GM19328 (cell line): ENCODE data around the gene CACNA2D3.
"Not testable (repeated sequence)": the region's sequence is repeated elsewhere in the genome, so short reads cannot be mapped to it uniquely, and the experiment has no call there.

Source experiments
- ATAC-seq: cut with Tn5 transposase; IDR thresholded peaks from one replicate; pipeline ENCODE4 v1.9.1; 2021; ENCODE audit warnings: mild to moderate bottlenecking, moderate library complexity; ENCODE audit not compliant: unreplicated experiment

Gene CACNA2D3

DNA sequence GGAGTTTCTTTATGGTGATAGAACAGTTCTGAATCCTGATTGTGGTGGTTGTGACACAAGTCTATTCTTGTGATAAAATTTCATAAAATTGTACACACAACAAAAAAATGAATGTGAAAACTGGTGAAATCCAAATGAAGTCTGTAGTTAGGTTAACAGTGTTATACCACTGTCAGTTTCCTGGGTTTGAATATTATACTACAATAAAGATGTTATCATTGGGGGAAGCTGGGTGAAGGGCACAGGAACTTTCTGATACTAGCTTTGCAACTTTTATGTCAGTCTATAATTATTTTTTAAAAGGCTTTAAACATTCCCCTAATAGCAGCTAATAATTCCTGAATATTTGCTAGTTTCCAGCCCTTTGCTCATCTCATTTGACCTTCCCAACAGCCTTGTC is 485.7 kb downstream of the CACNA2D3 start:
- no peak for ATAC-seq

DNA sequence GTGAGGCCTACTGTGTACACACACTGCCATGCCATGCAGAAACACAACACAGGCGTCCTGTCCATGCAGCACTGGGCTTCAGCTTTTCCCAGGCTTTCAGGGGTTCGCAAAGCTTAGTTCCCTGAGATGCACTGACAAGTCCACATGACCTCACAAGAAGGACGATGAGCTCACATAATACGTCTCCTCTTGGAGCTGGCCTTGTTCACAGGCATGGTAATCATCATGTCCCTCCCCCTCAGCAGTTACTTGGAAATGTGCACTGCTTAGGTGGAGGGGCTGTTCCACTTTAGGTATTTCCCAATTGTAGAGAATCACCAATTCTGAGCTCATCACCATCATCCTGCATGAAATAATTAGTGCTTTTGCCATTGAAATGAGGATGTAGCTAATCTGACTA is 496.7 kb downstream of the CACNA2D3 start:
- ATAC-seq: no peak

DNA sequence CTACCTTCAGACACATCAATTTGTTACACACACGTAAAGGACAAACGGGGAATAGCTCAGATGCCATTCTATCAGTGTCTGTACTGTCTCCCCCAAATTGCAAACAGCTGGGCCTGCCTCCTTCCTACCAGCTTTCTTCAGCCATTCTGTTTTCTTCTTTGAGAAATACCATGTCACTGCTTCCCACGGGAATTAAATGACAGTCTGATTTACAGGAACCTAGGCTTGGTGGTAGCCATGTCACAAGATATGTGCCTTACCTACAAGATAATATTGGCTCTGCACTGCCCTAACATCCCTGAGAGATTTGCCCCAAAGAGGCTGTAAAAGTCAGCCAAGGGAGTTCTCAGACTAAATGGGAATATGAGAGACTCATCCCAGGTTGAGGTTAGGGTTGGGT is 497.2 kb downstream of the CACNA2D3 start:
- ATAC-seq: no peak

DNA sequence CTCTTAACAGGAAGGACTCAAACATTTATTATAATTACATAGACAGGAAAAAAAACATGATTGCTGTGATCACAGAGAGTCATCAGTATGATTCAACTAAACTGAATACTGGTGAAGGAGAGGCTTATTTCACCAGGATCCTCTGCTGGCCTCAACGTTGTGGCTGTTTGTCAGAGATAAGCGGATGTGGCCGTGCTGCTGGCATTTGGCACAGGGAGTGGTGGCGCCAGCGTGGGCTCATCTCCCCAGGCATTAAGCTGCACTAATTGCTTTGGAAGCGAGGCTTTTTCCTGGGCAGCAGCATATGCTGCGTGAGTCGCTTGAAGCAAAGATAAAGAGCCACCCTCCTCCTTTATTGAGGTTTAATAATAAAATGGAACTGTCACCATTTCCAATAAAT is 498.8 kb downstream of the CACNA2D3 start:
- ATAC-seq: no peak

DNA sequence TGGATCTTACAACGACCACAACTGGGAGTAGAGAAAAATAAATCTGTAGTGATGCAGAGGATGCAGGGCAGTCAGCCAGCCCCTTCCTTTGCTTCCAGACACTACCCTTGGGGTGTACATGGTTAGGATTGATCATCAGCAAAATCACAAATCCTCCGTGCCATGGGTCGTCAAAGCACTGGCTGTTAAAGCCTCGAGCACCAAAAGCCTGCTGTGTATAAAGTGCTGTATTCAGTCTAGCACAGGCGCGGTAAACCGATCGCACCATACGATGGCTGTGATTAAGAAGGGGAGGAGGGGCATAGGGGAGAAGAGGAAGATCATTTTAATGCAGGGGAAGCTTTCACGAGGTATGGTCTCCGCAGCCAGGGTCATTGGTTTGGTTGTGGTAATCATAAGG is 500.3 kb downstream of the CACNA2D3 start:
- no peak for ATAC-seq

DNA sequence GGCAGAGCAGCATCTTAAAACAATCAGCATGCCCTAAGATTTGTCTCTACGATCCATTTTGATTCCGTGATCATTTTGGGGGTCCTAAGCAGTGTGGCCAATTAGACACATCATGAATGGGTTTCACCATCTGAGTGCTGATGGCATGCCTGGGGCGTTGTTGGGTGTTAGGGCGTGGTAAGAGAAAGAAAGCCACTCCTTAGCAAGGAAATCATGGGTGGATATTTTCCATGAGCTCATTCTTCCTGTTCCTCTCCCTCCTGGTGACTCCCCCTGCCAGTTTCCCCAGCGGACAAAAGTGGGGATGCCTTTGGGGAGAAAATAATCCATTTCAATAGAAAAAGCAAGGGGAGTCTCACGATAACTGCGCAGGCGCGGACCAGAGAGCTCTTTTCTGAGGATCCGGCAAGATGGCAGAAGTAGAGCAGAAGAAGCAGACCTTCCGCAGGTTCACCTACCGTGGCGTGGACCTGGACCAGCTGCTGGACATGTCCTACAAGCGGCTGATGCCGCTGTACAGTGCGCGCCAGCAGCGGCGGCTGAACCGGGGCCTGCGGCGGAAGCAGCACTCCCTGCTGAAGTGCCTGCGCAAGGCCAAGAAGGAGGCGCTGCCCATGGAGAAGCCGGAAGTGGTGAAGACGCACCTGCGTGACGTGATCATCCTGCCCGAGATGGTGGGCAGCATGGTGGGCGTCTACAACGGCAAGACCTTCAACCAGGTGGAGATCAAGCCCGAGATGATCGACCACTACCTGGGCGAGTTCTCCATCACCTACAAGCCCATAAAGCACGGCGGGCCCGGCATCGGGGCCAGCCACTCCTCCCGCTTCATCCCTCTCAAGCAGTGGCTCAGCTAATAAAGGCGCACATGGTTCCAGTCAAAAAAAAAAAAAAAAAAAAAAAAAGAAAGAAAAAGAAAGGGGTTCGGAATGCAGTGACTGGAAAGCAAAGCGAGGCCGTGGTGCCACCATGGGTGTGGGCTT is 503.7 kb downstream of the CACNA2D3 start:
- ATAC-seq: no peak

DNA sequence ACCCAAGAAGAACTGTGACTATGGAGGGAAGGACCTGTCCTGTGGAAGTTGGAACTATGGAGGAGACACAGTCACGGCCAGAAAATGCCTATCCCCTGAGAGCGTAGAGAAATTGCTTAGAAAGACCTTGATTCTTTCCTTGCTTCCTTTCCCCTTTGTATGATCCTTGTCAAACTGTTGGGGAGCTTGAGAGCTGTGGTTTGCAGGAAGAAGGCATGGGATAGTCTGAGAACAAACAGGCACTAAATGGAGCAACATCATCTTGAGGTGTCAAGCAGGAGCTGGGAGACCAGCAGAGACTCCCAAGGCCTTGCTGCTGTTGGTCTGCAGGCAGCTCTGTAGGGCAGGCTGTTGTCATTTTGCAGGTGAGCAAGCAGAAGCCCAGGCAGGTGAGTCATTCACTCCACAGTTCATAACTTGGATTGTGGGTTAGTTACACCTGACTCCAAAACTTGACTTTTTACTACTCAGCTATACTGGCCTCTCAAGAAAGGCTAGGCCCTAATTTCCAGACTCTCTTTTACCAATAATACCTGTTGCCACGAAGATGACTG is 506.6 kb downstream of the CACNA2D3 start:
- ATAC-seq: no peak

DNA sequence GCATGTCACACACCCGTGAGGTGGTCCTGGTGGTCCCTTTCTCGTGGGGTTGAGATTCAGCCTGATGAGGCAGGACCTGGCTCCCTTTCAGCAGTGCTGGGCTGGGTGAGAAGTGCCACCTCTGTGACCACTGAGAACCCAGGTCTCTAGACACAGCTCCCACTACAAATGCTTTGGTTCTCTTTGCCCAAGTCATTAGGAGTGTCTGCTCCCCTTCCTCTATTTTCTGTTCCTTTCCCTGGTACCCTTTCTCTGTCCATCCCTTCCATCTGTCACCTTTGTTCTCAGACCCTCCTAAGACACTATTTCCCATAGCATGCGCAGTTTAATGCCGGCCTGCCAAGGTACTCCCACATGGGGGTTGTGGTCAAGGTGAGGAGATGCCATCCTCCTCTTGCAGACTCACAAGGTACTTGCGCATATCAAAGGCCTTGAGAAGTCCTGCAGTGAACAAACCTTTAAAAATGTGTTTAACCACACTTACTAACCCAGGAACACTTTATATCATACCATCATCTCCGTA is 507.8 kb downstream of the CACNA2D3 start:
- ATAC-seq: no peak

DNA sequence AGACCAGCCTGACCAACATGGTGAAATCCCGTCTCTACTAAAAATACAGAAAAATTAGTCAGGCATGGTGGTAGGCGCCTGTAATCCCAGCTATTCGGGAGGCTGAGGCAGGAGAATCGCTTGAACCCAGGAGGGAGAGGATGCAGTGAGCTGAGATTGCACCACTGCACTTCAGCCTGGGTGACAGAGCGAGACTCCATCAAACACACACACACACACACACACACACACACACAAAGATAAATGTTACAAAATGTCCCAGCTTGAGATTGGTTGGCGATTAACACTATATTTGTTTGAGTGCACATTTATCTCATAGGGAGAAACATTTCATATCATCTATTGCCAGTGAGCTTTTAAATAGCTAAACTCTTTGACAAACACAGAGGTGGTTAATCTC is 508.6 kb downstream of the CACNA2D3 start:
- not testable (repeated sequence) for ATAC-seq

DNA sequence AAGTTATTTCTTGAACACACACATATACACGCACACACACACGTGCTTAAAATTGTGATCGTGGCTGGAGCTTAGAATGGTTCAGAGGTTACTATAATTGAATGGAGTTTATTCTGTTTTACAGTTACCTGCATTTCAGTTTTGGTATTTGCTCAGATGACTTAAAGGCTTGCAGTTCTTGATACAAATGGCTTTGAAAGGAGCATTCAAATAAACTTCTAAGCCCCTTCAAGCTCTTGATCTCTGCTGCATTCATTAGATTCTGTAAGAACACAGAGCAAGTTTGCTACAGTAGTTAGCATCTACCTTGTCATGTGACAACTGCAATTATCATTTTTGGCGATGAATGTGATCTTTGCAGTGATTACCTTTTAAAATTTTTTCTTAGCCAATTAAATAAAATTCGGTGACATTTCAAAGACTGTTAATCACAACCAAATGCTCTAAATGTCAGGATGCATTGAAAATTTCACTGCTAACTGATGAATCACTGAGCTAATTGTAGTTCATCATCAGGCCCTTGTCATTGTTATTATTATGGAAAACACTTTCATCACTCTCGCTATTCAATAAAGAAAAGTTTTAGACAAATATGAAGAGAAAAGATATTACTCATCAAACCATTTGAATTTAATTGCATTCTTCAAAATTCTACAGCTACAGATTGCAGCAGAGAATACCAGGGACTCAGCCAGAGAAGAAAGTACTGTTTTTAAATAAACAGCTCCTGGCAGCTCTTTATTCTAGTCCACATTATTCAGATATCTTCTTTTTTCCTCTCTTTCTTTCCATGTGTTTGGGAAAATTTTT is 509.4 kb downstream of the CACNA2D3 start:
- ATAC-seq: no peak

DNA sequence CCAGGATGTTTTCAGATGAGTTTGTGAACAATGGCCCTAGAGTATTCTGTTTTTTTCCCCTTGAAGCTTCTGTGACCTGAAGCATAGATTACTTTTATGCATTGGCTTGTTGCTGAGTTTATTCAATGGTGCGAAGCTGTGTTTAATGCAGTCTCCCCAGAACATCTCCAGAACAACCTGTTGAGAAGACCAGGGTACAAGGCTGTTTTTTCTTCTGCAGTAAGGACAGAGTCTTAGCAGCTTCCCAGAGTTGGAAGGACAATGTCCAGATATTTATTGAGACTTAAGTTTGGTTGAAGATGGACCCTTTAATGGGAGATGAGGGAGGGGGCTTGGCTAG is 509.9 kb downstream of the CACNA2D3 start:
- no peak for ATAC-seq

DNA sequence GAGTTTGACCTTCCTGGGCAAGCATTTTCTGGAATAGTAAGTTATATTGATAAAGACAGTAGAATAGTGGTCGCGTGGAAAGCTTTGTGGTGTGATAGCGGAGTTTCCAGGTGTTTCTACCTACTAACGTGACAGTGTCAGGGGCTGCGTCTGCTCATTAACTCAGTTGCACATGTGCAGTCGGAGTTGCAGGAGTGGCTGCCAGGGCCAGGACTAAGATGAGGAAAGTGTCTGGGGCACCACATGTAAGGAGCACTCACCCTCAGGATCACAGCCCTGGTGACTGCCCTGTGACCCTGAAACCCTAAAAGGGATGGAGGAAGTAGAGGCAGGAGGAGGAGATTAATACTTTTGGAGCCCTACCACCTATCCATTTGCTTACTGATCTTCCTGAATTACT is 510.5 kb downstream of the CACNA2D3 start:
- ATAC-seq: no peak

DNA sequence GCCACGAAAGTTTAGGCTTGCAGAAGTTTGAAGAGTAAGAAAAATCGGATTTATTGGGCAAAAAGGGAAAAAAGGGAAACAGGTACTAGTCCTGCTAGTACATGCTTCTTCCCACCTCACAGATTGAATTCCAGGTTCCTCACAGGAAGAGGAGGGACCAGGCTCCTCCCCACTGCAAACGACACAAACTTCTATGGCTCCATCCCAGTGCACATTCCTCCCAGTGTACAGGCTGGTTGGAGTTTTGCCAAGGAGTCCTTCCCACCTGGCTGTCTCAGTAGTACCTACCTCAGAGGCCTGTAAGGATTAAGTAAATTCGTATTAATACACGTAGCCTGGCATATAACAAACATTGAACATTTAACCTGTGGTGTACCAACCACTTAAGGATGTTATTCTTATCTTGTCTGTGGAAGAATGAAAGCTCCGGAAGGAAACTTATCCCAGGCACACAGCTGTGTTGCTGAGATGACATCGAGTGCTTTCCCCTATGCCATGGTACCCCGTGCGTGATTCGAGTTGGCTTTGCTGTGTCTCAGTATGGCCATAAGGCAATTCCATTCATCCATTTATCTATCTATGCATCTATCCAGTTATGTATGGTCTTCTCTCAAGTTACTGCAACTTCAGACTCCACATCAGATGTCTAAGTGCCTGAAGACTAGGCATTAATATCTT is 511.2 kb downstream of the CACNA2D3 start:
- ATAC-seq: no peak

DNA sequence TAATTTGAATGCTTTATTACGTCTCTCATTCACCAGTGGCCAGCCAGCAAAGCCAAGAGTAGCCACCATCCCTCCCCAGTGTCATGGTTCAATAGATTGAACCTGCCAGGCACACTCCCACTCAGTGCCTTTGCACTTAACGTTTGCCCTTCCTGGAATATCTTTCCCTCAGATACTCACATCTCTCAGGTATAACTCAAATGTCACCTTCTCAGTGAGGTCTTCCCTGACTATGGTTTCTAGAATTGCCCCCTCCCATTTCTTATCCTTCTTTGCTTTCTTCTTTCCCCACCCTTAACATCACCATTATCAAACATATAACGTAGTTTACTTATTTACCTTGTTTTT is 511.7 kb downstream of the CACNA2D3 start:
- no peak for ATAC-seq

DNA sequence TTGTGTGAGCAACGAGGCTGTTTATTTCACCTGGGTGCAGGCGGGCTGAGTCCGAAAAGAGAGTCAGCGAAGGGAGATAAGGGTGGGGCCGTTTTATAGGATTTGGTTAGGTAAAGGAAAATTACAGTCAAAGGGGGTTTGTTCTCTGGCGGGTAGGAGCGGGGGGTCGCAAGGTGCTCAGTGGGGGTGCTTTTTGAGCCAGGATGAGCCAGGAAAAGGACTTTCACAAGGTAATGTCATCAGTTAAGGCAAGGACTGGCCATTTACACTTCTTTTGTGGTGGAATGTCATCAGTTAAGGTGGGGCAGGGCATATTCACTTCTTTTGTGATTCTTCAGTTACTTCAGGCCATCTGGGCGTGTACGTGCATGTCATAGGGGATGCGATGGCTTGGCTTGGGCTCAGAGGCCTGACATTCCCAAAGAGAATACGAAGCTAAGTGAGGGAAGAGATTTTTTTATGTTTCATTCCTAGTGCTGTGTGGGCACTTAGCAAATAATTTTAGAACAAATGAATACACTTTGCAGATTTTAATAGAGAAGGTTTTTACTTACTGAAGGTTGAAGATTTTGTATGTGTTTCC is 517.5 kb downstream of the CACNA2D3 start:
- ATAC-seq: not testable (repeated sequence)

DNA sequence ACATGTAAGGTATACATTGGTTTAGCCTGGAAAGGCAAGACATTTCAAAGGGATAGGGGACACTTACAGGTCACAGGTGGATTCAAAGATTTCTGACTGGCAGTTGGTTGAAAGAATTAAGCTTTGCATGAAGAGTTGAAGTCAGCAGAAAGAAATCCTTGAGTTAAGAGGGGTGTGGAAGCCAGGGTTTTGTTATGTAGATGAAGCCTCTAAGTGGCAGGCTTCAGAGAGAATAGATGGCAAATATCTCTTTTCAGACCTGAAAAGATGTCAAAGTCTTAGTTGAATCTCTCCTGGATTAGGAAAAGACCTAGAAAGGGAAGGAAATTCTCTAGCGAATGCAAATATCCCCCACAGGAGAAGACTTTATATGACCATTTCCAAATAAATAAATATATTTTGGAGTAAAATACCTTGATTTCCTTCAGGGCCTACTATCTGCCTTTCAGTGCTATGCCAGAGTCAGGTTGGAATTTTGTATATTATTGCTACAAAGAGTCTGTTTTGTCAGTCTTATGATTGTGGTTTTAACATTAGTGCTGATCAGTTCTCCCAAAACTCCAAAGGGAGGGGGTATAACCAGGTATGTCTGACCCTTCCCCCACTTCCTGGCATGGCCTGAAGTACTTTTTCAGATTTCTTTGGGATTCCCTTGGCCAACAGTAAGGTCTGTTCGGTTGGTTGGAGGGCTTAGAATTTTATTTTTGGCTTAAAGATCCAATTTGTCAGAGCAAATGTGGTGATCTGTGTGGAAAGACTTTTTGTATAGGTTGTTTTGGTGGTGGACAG is 519.1 kb downstream of the CACNA2D3 start:
- ATAC-seq: no peak

DNA sequence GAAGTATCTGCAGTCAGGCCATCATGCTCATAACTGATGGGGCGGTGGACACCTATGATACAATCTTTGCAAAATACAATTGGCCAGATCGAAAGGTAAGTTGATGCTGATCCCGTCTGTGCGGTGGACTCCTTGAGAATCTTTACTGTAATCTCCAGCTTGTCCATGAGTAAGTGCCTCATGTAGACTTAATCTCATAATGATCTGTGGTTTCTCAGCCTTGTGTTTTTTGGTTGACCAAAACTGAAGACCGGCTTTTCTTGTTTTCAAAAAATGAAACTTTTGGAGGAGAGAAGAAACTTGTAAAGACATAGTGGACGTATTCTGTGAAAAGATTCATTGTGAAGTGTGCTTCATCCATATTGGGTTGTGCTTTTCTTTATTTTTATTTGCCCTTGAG is 519.8 kb downstream of the CACNA2D3 start:
- ATAC-seq: no peak

DNA sequence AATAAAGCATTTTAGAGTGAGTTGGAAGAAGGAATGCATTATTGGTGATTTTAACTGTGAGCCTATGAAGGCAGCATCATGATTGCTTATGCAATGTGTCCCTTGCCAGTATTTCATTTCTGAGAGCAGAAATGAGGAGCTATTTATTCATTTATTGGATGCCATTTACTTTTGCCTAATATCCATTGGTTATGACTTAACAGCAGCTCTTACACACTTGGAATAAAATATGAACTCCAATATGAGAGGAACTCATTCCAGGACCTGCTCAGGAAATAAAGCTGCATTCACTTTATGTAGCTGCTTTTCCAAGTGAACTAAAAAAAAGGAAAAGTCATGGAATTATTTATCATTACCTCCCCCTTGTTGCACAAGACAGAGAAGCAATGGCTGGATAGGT is 525.4 kb downstream of the CACNA2D3 start:
- ATAC-seq: no peak

DNA sequence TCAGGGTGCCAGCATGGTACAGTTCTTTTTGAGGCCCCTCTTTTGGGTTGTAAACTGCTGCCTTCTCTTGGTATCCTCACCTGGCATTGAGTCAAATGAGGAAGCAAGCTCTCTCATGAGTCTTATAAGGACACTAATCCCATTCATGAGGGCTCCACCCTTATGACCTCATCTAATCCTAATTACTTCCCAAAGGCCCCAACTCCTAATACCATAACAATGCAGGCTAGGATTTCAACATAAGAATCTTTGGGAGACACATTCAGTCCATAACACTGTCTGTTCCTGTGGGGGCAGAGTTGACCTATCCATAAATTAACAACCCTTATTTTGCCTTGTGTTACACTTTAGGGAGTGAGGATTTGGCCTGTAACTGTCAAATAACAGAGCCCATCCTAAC is 527.2 kb downstream of the CACNA2D3 start:
- no peak for ATAC-seq
